Cardiac fibroblast (primary cell): ENCODE data around the gene TRAM2.
A peak's percentile ranks its signal among the peaks of the same experiment; 100 is the strongest.

Source experiments
- DNase-seq, 2 donors: peaks; one replicate each; pipeline versions ENCODE4 v3.0.0 to v3.0.0-alpha.2; 2010; ENCODE audit warnings: low read depth in 2 of 2
- H3K4me3 ChIP-seq, 2 donors: replicated peaks in 1 of 2; 1 replicate in 1 of 2; 2 replicates in 1 of 2; pipeline ENCODE4 v1.5.1; 2011; ENCODE audit warnings: low read depth in 2 of 2, low read length in 2 of 2, mild to moderate bottlenecking in 2 of 2, moderate library complexity in 1 of 2
- TF ChIP-seq, protein P1 (sequence below): IDR thresholded peaks from one replicate; pipeline ENCODE4 v1.5.1; 2011; ENCODE audit warnings: low read depth, mild to moderate bottlenecking, low read length, inconsistent platforms

TRAM2 gene

GRCh38 chr6:52603000-52603795, 26.3 kb upstream of the TRAM2 start:
- no peak overlapping the region for H3K4me3 ChIP-seq

DNA sequence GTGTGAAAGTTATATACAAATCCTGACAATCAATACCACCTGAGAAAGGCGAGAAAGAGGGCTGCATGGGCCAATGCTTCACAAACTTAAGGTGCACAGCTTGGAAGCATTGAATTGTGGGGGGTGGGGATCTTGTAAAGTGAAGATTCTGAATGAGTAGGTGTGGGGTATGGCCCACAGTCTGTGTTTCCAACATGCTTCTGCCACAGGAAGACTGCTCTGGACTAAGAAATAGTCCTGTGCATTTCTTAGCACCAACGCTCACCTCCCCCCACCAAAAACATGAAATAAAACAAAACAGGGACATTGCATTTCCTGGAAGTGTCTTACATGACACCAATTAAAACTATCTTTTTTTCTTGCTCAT, 21.9 kb upstream of the TRAM2 start:
- TF ChIP-seq, protein P1, sequence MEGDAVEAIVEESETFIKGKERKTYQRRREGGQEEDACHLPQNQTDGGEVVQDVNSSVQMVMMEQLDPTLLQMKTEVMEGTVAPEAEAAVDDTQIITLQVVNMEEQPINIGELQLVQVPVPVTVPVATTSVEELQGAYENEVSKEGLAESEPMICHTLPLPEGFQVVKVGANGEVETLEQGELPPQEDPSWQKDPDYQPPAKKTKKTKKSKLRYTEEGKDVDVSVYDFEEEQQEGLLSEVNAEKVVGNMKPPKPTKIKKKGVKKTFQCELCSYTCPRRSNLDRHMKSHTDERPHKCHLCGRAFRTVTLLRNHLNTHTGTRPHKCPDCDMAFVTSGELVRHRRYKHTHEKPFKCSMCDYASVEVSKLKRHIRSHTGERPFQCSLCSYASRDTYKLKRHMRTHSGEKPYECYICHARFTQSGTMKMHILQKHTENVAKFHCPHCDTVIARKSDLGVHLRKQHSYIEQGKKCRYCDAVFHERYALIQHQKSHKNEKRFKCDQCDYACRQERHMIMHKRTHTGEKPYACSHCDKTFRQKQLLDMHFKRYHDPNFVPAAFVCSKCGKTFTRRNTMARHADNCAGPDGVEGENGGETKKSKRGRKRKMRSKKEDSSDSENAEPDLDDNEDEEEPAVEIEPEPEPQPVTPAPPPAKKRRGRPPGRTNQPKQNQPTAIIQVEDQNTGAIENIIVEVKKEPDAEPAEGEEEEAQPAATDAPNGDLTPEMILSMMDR, result no peak
- H3K4me3 ChIP-seq, result no peak overlapping the region
- no peak for DNase-seq

More at GRCh38 chr6:52603000-52603795, 26.3 kb upstream of the TRAM2 start:
- TF ChIP-seq, protein P1, result no peak
- peak; percentile 73 to 91 for DNase-seq

- DNase-seq, result peak; percentile 79 to 88
- no peak overlapping the region for H3K4me3 ChIP-seq
- TF ChIP-seq, protein P1, result peak; percentile 81
These were observed 21.4 kb upstream of the TRAM2 start for GRCh38 chr6:52598123-52598823.

- no peak for DNase-seq
- H3K4me3 ChIP-seq, result no peak overlapping the region
- TF ChIP-seq, protein P1, result no peak
These were observed 20.9 kb upstream of the TRAM2 start for GRCh38 chr6:52597738-52598122.

DNA sequence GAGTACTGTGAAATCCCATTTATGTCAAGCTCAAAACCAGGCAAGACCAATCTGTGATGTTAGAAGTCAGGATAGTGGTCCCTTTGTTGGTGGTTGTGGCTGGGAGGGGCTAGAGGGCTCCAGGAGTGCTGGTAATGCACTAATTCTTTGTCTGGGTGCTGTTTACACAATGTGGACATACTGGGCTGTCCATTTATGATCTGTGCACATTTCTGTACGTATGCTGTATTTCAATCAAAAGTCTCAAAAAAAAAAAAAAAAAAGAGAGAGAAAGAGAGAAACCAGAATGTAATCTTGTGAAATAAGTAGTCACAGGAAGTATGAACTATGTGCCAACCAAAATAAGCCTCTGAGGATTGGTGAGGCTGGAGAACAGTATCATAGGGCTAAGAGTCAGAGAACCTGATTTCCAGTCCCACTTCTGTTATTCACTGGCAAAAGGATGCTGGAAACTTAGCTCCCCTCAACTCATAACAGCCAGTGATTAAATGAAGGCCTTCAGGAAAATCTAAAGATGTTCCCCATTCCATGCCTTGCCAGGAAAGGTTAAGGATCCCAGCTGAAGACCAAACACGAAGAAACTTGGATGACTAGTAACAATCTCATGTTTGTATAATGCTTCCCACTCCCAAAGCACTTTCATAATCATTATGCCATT, 19.6 kb upstream of the TRAM2 start:
- peak; percentile 84 to 95 for DNase-seq
- TF ChIP-seq, protein P1, result no peak
- H3K4me3 ChIP-seq, result no peak overlapping the region

- H3K4me3 ChIP-seq, result no peak overlapping the region
- DNase-seq, result peak in 1 of 2 donors; percentile 78
- TF ChIP-seq, protein P1, result no peak
These were observed 18.9 kb upstream of the TRAM2 start for GRCh38 chr6:52595796-52596130.
